Measurements from ENCODE around the gene RABGAP1L. TPM values are rescaled to one million over a fixed set of nuclear protein-coding genes. Genes with fewer than 3 reads are reported as not detected.

Gene RABGAP1L
- total and polyA plus RNA-seq, 10 of the 15 experiments (the other 5 are each of a cell fraction or from before 2014, with no cell fraction given), result 5.8 to 194 (median 113) TPM

GRCh38 chr1:174222166-174222949 is 63.0 kb downstream of the RABGAP1L start (continued):
- no peak for TF ChIP-seq ZBTB11 (CRISPR knock-in tag; IDR thresholded peaks at IDR 0.05)
- no peak for TF ChIP-seq CTCF (IDR thresholded peaks at IDR 0.05 in 2 of 3, conservative IDR thresholded peaks at IDR 0.05 in 1 of 3; ENCODE audit: control insufficient read depth in 2 of 3, extremely low read depth in 1 of 3, insufficient read depth in 1 of 3, low read depth in 3 of 3, low read length in 3 of 3)
- no peak for TF ChIP-seq CEBPZ (IDR thresholded peaks at IDR 0.05; ENCODE audit: low read depth, low read length)
- no peak for TF ChIP-seq FOXM1 (IDR thresholded peaks at IDR 0.05; ENCODE audit: low read depth, low read length)
- no peak for TF ChIP-seq SP1 (IDR thresholded peaks at IDR 0.05; ENCODE audit: low read depth, low read length)
- TF ChIP-seq RUNX3 (IDR thresholded peaks at IDR 0.05; ENCODE audit: low read length), result peak; percentile 17; the same call in 1 of the 2 replicates
- no peak for TF ChIP-seq ZNF622 (IDR thresholded peaks at IDR 0.05)
- TF ChIP-seq JUNB (IDR thresholded peaks at IDR 0.05), result peak; percentile 38

All from GM12878 (cell line).